GM10266 (cell line): ENCODE data around the gene SPATA13.

ENCODE experiments used
- DNase-seq: peaks from one replicate; pipeline ENCODE4 v3.0.0; 2012; ENCODE audit errors: extremely low spot score
- CTCF ChIP-seq: IDR thresholded peaks from 2 replicates; pipeline ENCODE4 v1.5.1; 2012; ENCODE audit warnings: mild to moderate bottlenecking, low read depth; ENCODE audit not compliant: control insufficient read depth, insufficient read depth; ENCODE audit errors: missing control alignments

The SPATA13 gene

GRCh38 chr13:24184265-24184841, 23.8 kb downstream of the SPATA13 start:
- no peak for TF ChIP-seq CTCF
- no peak for DNase-seq

- TF ChIP-seq CTCF: no peak
- DNase-seq: no peak
Measured at GRCh38 chr13:24184882-24185281, 24.4 kb downstream of the SPATA13 start.

GRCh38 chr13:24185591-24186232, 25.2 kb downstream of the SPATA13 start:
- no peak for DNase-seq
- TF ChIP-seq CTCF: no peak

- no peak for TF ChIP-seq CTCF
- no peak for DNase-seq
Measured at GRCh38 chr13:24187185-24187584, 26.7 kb downstream of the SPATA13 start.

- TF ChIP-seq CTCF: no peak
- no peak for DNase-seq
Measured at GRCh38 chr13:24192057-24192810, 31.7 kb downstream of the SPATA13 start.

GRCh38 chr13:24192811-24193162, 32.3 kb downstream of the SPATA13 start:
- no peak for TF ChIP-seq CTCF
- DNase-seq: no peak

- TF ChIP-seq CTCF: no peak
- DNase-seq: no peak
Measured at GRCh38 chr13:24194447-24194846, 33.9 kb downstream of the SPATA13 start.
